MCF 10A (cell line): ENCODE data around the gene MED4. TPM values are rescaled to one million over a fixed set of nuclear protein-coding genes. Genes with fewer than 3 reads are reported as not detected.

Source experiments
- BruUV-seq: library from RNA; stranded (reverse); fragments of 400-500 nt; replicated peaks from 2 replicates; lab custom pipeline; 2021; lab: Mats Ljungman, UMichigan
- CTCF ChIA-PET: fragments of 300-600 bp; sonication (Branson Sonifier 250); formaldehyde crosslinking; extraction: SDS; loops from one replicate; lab custom pipeline; 2021; ENCODE audit warnings: antibody characterized with exemption, inconsistent platforms; lab: Yijun Ruan, JAX
- POLR2A ChIA-PET: fragments of 300-600, 350-650 bp; sonication (Branson Sonifier 250); formaldehyde crosslinking; extraction: SDS; loops from one replicate; lab custom pipeline; 2020; ENCODE audit warnings: antibody characterized with exemption, inconsistent platforms; lab: Yijun Ruan, JAX
- DNase-seq: peaks from one replicate; pipeline ENCODE4 v3.0.0-alpha.2; 2018; ENCODE audit not compliant: unreplicated experiment
- H3K27ac Mint-ChIP-seq: one replicate; pipeline ENCODE4 v1.8.0; 2022; ENCODE audit warnings: mild to moderate bottlenecking, low read depth, mixed read lengths; ENCODE audit not compliant: unreplicated experiment
- H3K27me3 Mint-ChIP-seq: one replicate; pipeline ENCODE4 v1.8.0; 2022; ENCODE audit warnings: mixed read lengths; ENCODE audit not compliant: insufficient read depth, unreplicated experiment
- H3K36me3 Mint-ChIP-seq: one replicate; pipeline ENCODE4 v1.8.0; 2022; ENCODE audit warnings: mild to moderate bottlenecking, moderate library complexity, mixed read lengths; ENCODE audit not compliant: insufficient read depth, unreplicated experiment
- H3K4me1 Mint-ChIP-seq: one replicate; pipeline ENCODE4 v1.8.0; 2022; ENCODE audit warnings: mixed read lengths; ENCODE audit not compliant: insufficient read depth, unreplicated experiment
- H3K4me3 Mint-ChIP-seq: one replicate; pipeline ENCODE4 v1.8.0; 2022; ENCODE audit warnings: mild to moderate bottlenecking, moderate library complexity, mixed read lengths; ENCODE audit not compliant: unreplicated experiment
- H3K9me3 Mint-ChIP-seq: one replicate; pipeline ENCODE4 v1.8.0; 2022; ENCODE audit warnings: mixed read lengths; ENCODE audit not compliant: unreplicated experiment
- intact Hi-C: fragments of 100-400 bp; cut with micrococcal nuclease; formaldehyde crosslinking; loops from 2 replicates; pipeline ENCODE4 v1.14.1; 2022
- total RNA-seq: library from RNA; stranded (reverse); gene quantifications from 2 replicates; pipeline ENCODE4 v1.2.3, GENCODE V29; 2022
- TF ChIP-seq, protein P1 (sequence below): fragments of 200-600 bp; IDR thresholded peaks from one replicate; pipeline ENCODE4 v1.8.0; 2022; ENCODE audit warnings: antibody characterized with exemption, mild to moderate bottlenecking; ENCODE audit not compliant: unreplicated experiment

The MED4 gene
- total RNA-seq, 1 experiment from 2014 or later = 45.2 TPM

DNA sequence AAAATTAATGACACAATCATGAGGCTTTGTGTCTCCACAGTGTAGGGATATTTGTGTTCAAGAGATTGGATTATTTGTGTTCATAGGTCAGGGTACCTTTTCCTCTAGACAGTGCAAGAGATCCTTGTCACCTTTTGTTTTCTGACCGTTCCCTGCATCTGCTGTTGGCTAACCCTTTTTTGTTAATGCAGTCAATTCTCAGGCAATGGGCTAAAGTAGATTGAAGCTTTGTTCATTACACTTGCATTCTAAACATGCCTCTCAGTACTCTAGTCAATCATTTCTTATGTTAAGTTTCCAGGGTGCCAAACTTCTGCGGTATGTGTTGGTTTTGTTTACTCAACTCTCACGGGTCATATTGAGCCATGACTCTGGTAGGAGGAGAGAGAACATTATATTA lies 1.8 kb upstream of the MED4 start:
- no peak overlapping the region for H3K4me3 Mint-ChIP-seq
- H3K27me3 Mint-ChIP-seq = no peaks in the 10 kb centered on the region
- intact Hi-C loops = no loop called here
- BruUV-seq = no TSS peak
- peaks cover 9% of the 10 kb centered on the region for H3K4me1 Mint-ChIP-seq
- H3K27ac Mint-ChIP-seq = no peak overlapping the region
- ChIA-PET CTCF (no interaction called here), POLR2A (no interaction called here)
- no peaks in the 10 kb centered on the region for H3K9me3 Mint-ChIP-seq
- DNase-seq = no peak
- TF ChIP-seq, protein P1, sequence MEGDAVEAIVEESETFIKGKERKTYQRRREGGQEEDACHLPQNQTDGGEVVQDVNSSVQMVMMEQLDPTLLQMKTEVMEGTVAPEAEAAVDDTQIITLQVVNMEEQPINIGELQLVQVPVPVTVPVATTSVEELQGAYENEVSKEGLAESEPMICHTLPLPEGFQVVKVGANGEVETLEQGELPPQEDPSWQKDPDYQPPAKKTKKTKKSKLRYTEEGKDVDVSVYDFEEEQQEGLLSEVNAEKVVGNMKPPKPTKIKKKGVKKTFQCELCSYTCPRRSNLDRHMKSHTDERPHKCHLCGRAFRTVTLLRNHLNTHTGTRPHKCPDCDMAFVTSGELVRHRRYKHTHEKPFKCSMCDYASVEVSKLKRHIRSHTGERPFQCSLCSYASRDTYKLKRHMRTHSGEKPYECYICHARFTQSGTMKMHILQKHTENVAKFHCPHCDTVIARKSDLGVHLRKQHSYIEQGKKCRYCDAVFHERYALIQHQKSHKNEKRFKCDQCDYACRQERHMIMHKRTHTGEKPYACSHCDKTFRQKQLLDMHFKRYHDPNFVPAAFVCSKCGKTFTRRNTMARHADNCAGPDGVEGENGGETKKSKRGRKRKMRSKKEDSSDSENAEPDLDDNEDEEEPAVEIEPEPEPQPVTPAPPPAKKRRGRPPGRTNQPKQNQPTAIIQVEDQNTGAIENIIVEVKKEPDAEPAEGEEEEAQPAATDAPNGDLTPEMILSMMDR = no peak
- no peaks in the 10 kb centered on the region for H3K36me3 Mint-ChIP-seq

DNA sequence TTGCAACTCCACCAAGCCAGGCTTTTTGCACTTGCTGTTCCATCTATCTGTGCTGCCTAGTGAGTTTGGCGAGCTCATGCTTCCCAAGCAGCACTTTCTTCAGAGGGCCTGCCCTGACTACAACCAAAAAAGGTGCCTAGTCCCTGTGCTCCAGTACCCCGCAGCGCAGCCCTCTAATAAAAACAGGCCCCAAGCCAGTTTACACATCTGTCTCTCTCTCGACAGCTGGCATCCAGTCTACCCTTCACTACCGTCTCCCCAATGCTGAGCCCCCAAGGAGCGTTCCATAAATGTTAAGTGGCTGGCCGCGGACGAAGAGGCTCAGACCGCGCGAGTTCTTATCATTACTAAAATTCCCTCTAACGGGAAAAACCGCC lies 512 bp downstream of the MED4 start:
- Mint-ChIP-seq H3K27ac (peak overlapping the region; percentile 96), H3K27me3 (no peaks in the 10 kb centered on the region), H3K4me3 (peak overlapping the region; percentile 83), H3K9me3 (no peaks in the 10 kb centered on the region), H3K36me3 (no peaks in the 10 kb centered on the region), H3K4me1 (peaks cover 13% of the 10 kb centered on the region)
- DNase-seq = no peak
- TF ChIP-seq, protein P1 = no peak
- POLR2A ChIA-PET = interaction anchor here (0.5 to 3.3 kb wide), 22 partner anchors 9 to 1324 kb away, joined by 3 to 24 read pairs (median 4); partner anchors contain the start of genes ITM2B, NUDT15, RB1 and SUCLA2
- intact Hi-C loops = loop anchor here (2.0 kb wide), 1 partner anchor 296 kb away; no protein-coding TSS in a partner anchor
- CTCF ChIA-PET = interaction anchor here (0.5 to 2.2 kb wide), 22 partner anchors 10 to 1338 kb away, joined by 3 to 16 read pairs (median 4); partner anchors contain the start of gene NUDT15
- BruUV-seq = TSS peak; percentile 52

DNA sequence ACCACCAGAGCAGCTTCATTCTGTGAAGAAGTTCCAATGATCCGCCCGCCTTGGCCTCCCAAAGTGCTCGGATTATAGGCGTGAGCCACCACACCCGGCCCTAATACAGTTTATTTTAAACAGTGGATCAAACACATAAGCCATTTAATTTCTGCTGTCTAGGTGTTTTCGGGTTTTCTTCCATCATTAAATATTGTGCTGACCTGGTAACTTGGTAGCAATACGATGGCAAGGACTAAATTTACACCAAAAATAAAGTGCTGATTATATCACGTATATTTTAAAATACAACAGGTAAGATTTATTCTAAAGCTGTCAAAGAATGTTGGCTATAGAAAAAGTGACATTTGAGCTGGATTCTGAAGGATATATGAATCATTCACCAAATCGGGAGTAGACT lies 1.3 kb downstream of the MED4 start:
- DNase-seq = no peak
- Mint-ChIP-seq H3K27me3 (no peaks in the 10 kb centered on the region), H3K4me3 (peak overlapping the region; percentile 83), H3K4me1 (peaks cover 13% of the 10 kb centered on the region), H3K27ac (peak overlapping the region; percentile 96), H3K9me3 (no peaks in the 10 kb centered on the region), H3K36me3 (no peaks in the 10 kb centered on the region)
- intact Hi-C loops = no loop called here
- no TSS peak for BruUV-seq
- TF ChIP-seq, protein P1 = no peak
- POLR2A ChIA-PET = interaction anchor here (0.5 to 3.3 kb wide), 16 partner anchors 8 to 1190 kb away, joined by 3 to 24 read pairs (median 3); partner anchors contain the start of genes NUDT15, RB1 and SUCLA2
- CTCF ChIA-PET = interaction anchor here (0.6 to 2.2 kb wide), 8 partner anchors 9 to 1317 kb away, joined by 3 to 16 read pairs (median 6); partner anchors contain the start of gene NUDT15

DNA sequence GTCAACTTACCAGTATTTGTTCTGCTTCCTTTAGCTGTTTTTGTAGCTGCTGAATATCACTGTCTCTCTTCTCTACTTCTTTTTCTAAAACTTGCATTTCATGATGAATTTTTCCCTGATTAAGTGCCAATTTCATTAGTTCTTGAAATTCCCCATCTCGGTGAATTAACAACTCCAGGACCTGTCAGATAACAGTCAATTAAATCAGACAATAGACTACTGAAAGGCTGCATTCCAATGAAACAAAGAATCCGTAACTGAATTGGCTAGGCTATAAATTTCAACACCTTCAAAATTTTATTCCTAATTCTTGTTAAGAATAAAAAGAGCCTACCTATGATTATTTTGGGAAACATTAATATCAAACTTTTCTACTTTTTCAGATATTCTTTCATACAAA lies 8.6 kb downstream of the MED4 start:
- no TSS peak for BruUV-seq

More for the DNA sequence above, 8.6 kb downstream of the MED4 start:
- intact Hi-C loops = no loop called here
- ChIA-PET POLR2A (no interaction called here), CTCF (no interaction called here)
- Mint-ChIP-seq H3K4me1 (peaks cover under 1% of the 10 kb centered on the region), H3K27me3 (no peaks in the 10 kb centered on the region), H3K4me3 (no peak overlapping the region), H3K36me3 (peaks cover 44% of the 10 kb centered on the region), H3K9me3 (no peaks in the 10 kb centered on the region), H3K27ac (no peak overlapping the region)
- TF ChIP-seq, protein P1 = no peak
- no peak for DNase-seq
